H1 (cell line): ENCODE measurements around the gene ME1.
"Not testable (repeated sequence)": the region's sequence is repeated elsewhere in the genome, so short reads cannot be mapped to it uniquely, and the experiment has no call there.

Experiments used
- EP300 ChIP-seq, 2 experiments: IDR thresholded peaks; 1 replicate in 1 of 2; 2 replicates in 1 of 2; pipeline ENCODE4 v1.6.1; 2011 to 2012; ENCODE audit warnings: low read depth in 2 of 2, low read length in 2 of 2, mild to moderate bottlenecking in 2 of 2, borderline replicate concordance in 1 of 2, inconsistent platforms in 1 of 2, moderate library complexity in 1 of 2
- JUND ChIP-seq: IDR thresholded peaks from 2 replicates; pipeline ENCODE4 v1.6.1; 2011; ENCODE audit warnings: mild to moderate bottlenecking, improper control_type of control experiment, low read length
- MAX ChIP-seq: IDR thresholded peaks from 2 replicates; pipeline ENCODE4 v1.6.1; 2012; ENCODE audit warnings: inconsistent platforms
- POLR2A ChIP-seq, 2 experiments: IDR thresholded peaks; 1 replicate in 1 of 2; 2 replicates in 1 of 2; pipeline ENCODE4 v1.6.1; 2011; ENCODE audit warnings: low read depth in 2 of 2, low read length in 2 of 2, mild to moderate bottlenecking in 2 of 2; ENCODE audit errors: control extremely low read depth in 1 of 2
- POLR2AphosphoS5 ChIP-seq: IDR thresholded peaks from 2 replicates; pipeline ENCODE4 v1.6.1; 2011; ENCODE audit warnings: low read depth, low read length
- TAF1 ChIP-seq: IDR thresholded peaks from 2 replicates; pipeline ENCODE4 v1.6.1; 2011; ENCODE audit warnings: mild to moderate bottlenecking, low read depth, low read length
- YY1 ChIP-seq: IDR thresholded peaks from 2 replicates; pipeline ENCODE4 v1.6.1; 2011; ENCODE audit warnings: low read depth, mild to moderate bottlenecking, low read length
- TF ChIP-seq, protein P1 (sequence below), 3 experiments: IDR thresholded peaks; 1 replicate in 2 of 3; 2 replicates in 1 of 3; pipeline versions ENCODE4 v1.5.1 to v1.6.1; 2011; ENCODE audit warnings: low read length in 3 of 3, mild to moderate bottlenecking in 3 of 3, inconsistent platforms in 2 of 3, low read depth in 1 of 3, moderate library complexity in 1 of 3; ENCODE audit not compliant: insufficient read depth in 1 of 3; ENCODE audit errors: control extremely low read depth in 1 of 3

DNA sequence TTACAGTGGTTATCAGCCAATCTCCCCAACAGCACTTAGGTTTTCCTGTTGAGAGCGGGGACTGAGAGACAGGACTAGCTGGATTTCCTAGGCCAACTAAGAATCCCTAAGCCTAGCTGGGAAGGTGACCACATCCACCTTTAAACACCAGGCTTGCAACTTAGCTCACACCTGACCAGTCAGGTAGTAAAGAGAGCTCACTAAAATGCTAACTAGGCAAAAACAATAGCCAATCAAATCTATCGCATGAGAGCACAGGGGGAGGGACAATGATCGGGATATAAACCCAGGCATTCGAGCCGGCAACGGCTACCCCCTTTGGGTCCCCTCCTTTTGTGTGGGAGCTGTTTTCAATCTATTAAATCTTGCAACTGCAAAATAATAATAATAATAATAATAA is 19.2 kb upstream of the ME1 start:
- TF ChIP-seq MAX; POLR2A (IDR thresholded peaks at IDR 0.05; ENCODE audit: control extremely low read depth in 1 of 2, low read depth in 2 of 2, low read length in 2 of 2); EP300 (IDR thresholded peaks at IDR 0.05; ENCODE audit: borderline replicate concordance in 1 of 2, low read depth in 2 of 2, low read length in 2 of 2); YY1; JUND; POLR2AphosphoS5; TAF1: not testable (repeated sequence)
- TF ChIP-seq, protein P1, sequence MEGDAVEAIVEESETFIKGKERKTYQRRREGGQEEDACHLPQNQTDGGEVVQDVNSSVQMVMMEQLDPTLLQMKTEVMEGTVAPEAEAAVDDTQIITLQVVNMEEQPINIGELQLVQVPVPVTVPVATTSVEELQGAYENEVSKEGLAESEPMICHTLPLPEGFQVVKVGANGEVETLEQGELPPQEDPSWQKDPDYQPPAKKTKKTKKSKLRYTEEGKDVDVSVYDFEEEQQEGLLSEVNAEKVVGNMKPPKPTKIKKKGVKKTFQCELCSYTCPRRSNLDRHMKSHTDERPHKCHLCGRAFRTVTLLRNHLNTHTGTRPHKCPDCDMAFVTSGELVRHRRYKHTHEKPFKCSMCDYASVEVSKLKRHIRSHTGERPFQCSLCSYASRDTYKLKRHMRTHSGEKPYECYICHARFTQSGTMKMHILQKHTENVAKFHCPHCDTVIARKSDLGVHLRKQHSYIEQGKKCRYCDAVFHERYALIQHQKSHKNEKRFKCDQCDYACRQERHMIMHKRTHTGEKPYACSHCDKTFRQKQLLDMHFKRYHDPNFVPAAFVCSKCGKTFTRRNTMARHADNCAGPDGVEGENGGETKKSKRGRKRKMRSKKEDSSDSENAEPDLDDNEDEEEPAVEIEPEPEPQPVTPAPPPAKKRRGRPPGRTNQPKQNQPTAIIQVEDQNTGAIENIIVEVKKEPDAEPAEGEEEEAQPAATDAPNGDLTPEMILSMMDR (IDR thresholded peaks at IDR 0.05; ENCODE audit: control extremely low read depth in 1 of 3, insufficient read depth in 1 of 3, low read depth in 1 of 3, low read length in 3 of 3) = not testable (repeated sequence)
